GM18858 (cell line): Measurements from ENCODE around the gene CLASRP.
"Not testable (repeated sequence)": the region's sequence is repeated elsewhere in the genome, so short reads cannot be mapped to it uniquely, and the experiment has no call there.

Experiments used
- ATAC-seq: cut with Tn5 transposase; IDR thresholded peaks from one replicate; pipeline ENCODE4 v1.9.1; 2021; ENCODE audit not compliant: unreplicated experiment

CLASRP gene

GRCh38 chr19:45101806-45102205 is 63.0 kb downstream of the CLASRP start:
- ATAC-seq = no peak

- ATAC-seq = no peak
These were observed 63.6 kb downstream of the CLASRP start for GRCh38 chr19:45102481-45102880.

GRCh38 chr19:45103156-45103507 is 64.3 kb downstream of the CLASRP start:
- ATAC-seq = no peak

- no peak for ATAC-seq
These were observed 64.9 kb downstream of the CLASRP start for GRCh38 chr19:45103508-45104319.

- ATAC-seq = no peak
These were observed 66.0 kb downstream of the CLASRP start for GRCh38 chr19:45104658-45105349.

- ATAC-seq = not testable (repeated sequence)
These were observed 67.5 kb downstream of the CLASRP start for GRCh38 chr19:45106363-45106762.

GRCh38 chr19:45107621-45108150 is 68.8 kb downstream of the CLASRP start:
- ATAC-seq = no peak

GRCh38 chr19:45110851-45111266 is 72.0 kb downstream of the CLASRP start:
- no peak for ATAC-seq

- no peak for ATAC-seq
These were observed 73.4 kb downstream of the CLASRP start for GRCh38 chr19:45112111-45112827.

- ATAC-seq = no peak
These were observed 74.8 kb downstream of the CLASRP start for GRCh38 chr19:45113628-45114027.

GRCh38 chr19:45114116-45114515 is 75.3 kb downstream of the CLASRP start:
- no peak for ATAC-seq

GRCh38 chr19:45115809-45116615 is 77.2 kb downstream of the CLASRP start:
- no peak for ATAC-seq

- ATAC-seq = no peak
These were observed 78.3 kb downstream of the CLASRP start for GRCh38 chr19:45117167-45117594.

GRCh38 chr19:45117671-45118070 is 78.8 kb downstream of the CLASRP start:
- ATAC-seq = no peak

- no peak for ATAC-seq
These were observed 79.3 kb downstream of the CLASRP start for GRCh38 chr19:45118106-45118505.

- ATAC-seq = not testable (repeated sequence)
These were observed 79.9 kb downstream of the CLASRP start for GRCh38 chr19:45118591-45119355.

- no peak for ATAC-seq
These were observed 80.7 kb downstream of the CLASRP start for GRCh38 chr19:45119582-45119981.
